Fibroblast of upper back skin (primary cell): Measurements from ENCODE around the gene GPC5.
"Not testable (repeated sequence)": the region's sequence is repeated elsewhere in the genome, so short reads cannot be mapped to it uniquely, and the experiment has no call there.

Source experiments
- DNase-seq: peaks from one replicate; pipeline ENCODE4 v3.0.0-alpha.2; 2013

Gene GPC5

GRCh38 chr13:91660076-91660415, 261.6 kb downstream of the GPC5 start:
- DNase-seq = no peak

- DNase-seq = no peak
Observed at GRCh38 chr13:91661692-91662490, 263.5 kb downstream of the GPC5 start.

- DNase-seq = peak; percentile 34
Observed at GRCh38 chr13:91664039-91664438, 265.6 kb downstream of the GPC5 start.

- no peak for DNase-seq
Observed at GRCh38 chr13:91667486-91667885, 269.1 kb downstream of the GPC5 start.

GRCh38 chr13:91668866-91669495, 270.6 kb downstream of the GPC5 start:
- DNase-seq = peak; percentile 56

GRCh38 chr13:91674347-91674746, 275.9 kb downstream of the GPC5 start:
- not testable (repeated sequence) for DNase-seq

GRCh38 chr13:91684746-91685145, 286.3 kb downstream of the GPC5 start:
- no peak for DNase-seq

GRCh38 chr13:91690944-91691343, 292.5 kb downstream of the GPC5 start:
- no peak for DNase-seq

- DNase-seq = no peak
Observed at GRCh38 chr13:91693466-91693865, 295.0 kb downstream of the GPC5 start.

GRCh38 chr13:91698308-91698707, 299.9 kb downstream of the GPC5 start:
- no peak for DNase-seq

- DNase-seq = no peak
Observed at GRCh38 chr13:91698767-91699166, 300.3 kb downstream of the GPC5 start.

- DNase-seq = no peak
Observed at GRCh38 chr13:91699863-91700262, 301.4 kb downstream of the GPC5 start.

- DNase-seq = no peak
Observed at GRCh38 chr13:91701975-91702374, 303.6 kb downstream of the GPC5 start.

GRCh38 chr13:91702411-91702810, 304.0 kb downstream of the GPC5 start:
- DNase-seq = no peak

- DNase-seq = no peak
Observed at GRCh38 chr13:91704398-91704797, 306.0 kb downstream of the GPC5 start.

GRCh38 chr13:91708558-91708957, 310.1 kb downstream of the GPC5 start:
- DNase-seq = no peak

- DNase-seq = no peak
Observed at GRCh38 chr13:91709180-91709579, 310.8 kb downstream of the GPC5 start.

GRCh38 chr13:91710733-91711132, 312.3 kb downstream of the GPC5 start:
- no peak for DNase-seq

GRCh38 chr13:91714855-91715254, 316.4 kb downstream of the GPC5 start:
- DNase-seq = no peak

GRCh38 chr13:91716436-91717065, 318.1 kb downstream of the GPC5 start:
- DNase-seq = no peak

GRCh38 chr13:91719033-91719432, 320.6 kb downstream of the GPC5 start:
- peak; percentile 4 for DNase-seq

- DNase-seq = no peak
Observed at GRCh38 chr13:91721413-91721812, 323.0 kb downstream of the GPC5 start.

- DNase-seq = peak; percentile 26
Observed at GRCh38 chr13:91722267-91722884, 324.0 kb downstream of the GPC5 start.

GRCh38 chr13:91724591-91724990, 326.2 kb downstream of the GPC5 start:
- DNase-seq = no peak
